ENCODE measurements around the gene SMARCC2. TPM values are rescaled to one million over a fixed set of nuclear protein-coding genes. Genes with fewer than 3 reads are reported as not detected.

Gene SMARCC2
- total and polyA plus RNA-seq, 9 of the 15 experiments (the other 6 are each of a cell fraction or from before 2014, with no cell fraction given), result 11.9 to 86.0 (median 36.6) TPM

GRCh38 chr12:56126732-56127239, 62.5 kb downstream of the SMARCC2 start (continued):
- no peak for TF ChIP-seq CHD7 (IDR thresholded peaks at IDR 0.05; ENCODE audit: low read depth, low read length)
- no peak for TF ChIP-seq TEAD2 (tag; IDR thresholded peaks at IDR 0.05)
- no peak for TF ChIP-seq BRCA1 (IDR thresholded peaks at IDR 0.05)
- no peak for TF ChIP-seq BRCA1 (CRISPR knock-in tag; IDR thresholded peaks at IDR 0.05)
- TF ChIP-seq, protein P1, sequence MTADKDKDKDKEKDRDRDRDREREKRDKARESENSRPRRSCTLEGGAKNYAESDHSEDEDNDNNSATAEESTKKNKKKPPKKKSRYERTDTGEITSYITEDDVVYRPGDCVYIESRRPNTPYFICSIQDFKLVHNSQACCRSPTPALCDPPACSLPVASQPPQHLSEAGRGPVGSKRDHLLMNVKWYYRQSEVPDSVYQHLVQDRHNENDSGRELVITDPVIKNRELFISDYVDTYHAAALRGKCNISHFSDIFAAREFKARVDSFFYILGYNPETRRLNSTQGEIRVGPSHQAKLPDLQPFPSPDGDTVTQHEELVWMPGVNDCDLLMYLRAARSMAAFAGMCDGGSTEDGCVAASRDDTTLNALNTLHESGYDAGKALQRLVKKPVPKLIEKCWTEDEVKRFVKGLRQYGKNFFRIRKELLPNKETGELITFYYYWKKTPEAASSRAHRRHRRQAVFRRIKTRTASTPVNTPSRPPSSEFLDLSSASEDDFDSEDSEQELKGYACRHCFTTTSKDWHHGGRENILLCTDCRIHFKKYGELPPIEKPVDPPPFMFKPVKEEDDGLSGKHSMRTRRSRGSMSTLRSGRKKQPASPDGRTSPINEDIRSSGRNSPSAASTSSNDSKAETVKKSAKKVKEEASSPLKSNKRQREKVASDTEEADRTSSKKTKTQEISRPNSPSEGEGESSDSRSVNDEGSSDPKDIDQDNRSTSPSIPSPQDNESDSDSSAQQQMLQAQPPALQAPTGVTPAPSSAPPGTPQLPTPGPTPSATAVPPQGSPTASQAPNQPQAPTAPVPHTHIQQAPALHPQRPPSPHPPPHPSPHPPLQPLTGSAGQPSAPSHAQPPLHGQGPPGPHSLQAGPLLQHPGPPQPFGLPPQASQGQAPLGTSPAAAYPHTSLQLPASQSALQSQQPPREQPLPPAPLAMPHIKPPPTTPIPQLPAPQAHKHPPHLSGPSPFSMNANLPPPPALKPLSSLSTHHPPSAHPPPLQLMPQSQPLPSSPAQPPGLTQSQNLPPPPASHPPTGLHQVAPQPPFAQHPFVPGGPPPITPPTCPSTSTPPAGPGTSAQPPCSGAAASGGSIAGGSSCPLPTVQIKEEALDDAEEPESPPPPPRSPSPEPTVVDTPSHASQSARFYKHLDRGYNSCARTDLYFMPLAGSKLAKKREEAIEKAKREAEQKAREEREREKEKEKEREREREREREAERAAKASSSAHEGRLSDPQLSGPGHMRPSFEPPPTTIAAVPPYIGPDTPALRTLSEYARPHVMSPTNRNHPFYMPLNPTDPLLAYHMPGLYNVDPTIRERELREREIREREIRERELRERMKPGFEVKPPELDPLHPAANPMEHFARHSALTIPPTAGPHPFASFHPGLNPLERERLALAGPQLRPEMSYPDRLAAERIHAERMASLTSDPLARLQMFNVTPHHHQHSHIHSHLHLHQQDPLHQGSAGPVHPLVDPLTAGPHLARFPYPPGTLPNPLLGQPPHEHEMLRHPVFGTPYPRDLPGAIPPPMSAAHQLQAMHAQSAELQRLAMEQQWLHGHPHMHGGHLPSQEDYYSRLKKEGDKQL (CRISPR knock-in tag; IDR thresholded peaks at IDR 0.05; ENCODE audit: borderline replicate concordance), result no peak
- no peak for TF ChIP-seq YBX1 (IDR thresholded peaks at IDR 0.05)
- no peak for TF ChIP-seq ZNF79 (CRISPR knock-in tag; IDR thresholded peaks at IDR 0.05; ENCODE audit: low read depth)
- TF ChIP-seq CBFB (CRISPR knock-in tag; IDR thresholded peaks at IDR 0.05), result no peak
- TF ChIP-seq CHD2 (IDR thresholded peaks at IDR 0.05; ENCODE audit: low read depth, low read length), result no peak
- no peak for TF ChIP-seq HLTF (IDR thresholded peaks at IDR 0.05)
- TF ChIP-seq MYBL2 (IDR thresholded peaks at IDR 0.05; ENCODE audit: low read depth), result no peak
- TF ChIP-seq MYBL2 (CRISPR knock-in tag; IDR thresholded peaks at IDR 0.05; ENCODE audit: borderline replicate concordance), result no peak
- peak; percentile 81 for TF ChIP-seq MTA2 (IDR thresholded peaks at IDR 0.05; ENCODE audit: low read depth)

Data from K562 (cell line).